GM20431 (cell line): ENCODE results near the gene RAD51B.
"Not testable (repeated sequence)": the region's sequence is repeated elsewhere in the genome, so short reads cannot be mapped to it uniquely, and the experiment has no call there.

Experiments
- in situ Hi-C: fragments of 300-500 bp; cut with MseI, MboI; formaldehyde crosslinking; loops from one replicate; pipeline ENCODE4 v1.15.0; 2020; ENCODE audit warnings: low sequenced_read_pairs; ENCODE audit not compliant: unreplicated experiment

RAD51B gene

GRCh38 chr14:67970923-67971322 lies 151.3 kb downstream of the RAD51B start:
- in situ Hi-C loops = no loop called here

GRCh38 chr14:67971627-67972625 lies 152.3 kb downstream of the RAD51B start:
- in situ Hi-C loops = no loop called here

DNA sequence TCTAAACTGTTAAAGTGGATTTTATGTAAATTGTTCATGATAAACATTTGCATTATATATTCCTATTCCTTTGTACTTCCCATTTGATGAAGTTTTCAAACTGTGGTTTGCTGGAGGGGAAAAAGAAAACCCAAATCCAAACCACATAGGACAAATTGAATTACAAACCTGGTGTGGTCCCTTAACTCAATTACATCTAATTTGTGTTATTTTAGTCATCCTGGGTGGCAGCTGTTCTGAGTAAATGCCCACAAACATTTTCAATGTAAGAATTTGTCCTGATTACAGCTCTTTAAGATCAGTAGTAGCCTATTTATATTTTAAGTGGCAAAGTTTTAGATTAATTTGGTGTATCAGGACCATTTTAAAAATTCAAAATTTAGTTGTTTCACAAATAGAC lies 153.9 kb downstream of the RAD51B start:
- in situ Hi-C loops = no loop called here

- in situ Hi-C loops = no loop called here
Observed at GRCh38 chr14:67975470-67975869, 155.9 kb downstream of the RAD51B start.

DNA sequence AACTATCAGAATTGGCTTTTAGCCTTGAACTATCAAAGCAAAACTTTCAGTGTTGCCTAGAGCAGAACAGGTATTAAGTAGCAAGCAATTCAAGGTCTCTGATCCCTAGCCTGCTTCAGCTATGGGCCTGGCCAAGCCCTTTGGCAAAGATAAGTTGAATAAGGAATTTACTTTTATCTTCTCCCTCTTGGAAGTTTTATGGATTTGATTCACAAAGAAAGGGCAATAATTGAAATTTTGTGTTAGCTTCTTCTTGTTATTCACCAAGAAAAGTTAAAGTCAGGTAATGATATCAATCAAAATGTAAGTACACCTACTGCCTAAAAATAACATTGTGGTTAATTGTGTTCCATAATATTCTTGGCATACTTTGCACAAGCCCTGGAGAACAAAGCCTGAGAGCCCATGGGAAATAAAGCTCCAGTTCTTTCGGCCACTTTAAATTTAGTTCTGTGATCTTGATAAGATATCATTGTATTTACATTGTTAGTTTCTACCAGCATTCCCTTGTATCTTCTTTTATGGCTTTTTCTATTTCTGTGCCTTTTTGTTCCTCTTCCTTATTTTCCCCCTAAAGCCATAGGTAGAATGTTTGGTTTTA lies 158.0 kb downstream of the RAD51B start:
- in situ Hi-C loops = no loop called here

GRCh38 chr14:67978749-67979148 lies 159.2 kb downstream of the RAD51B start:
- in situ Hi-C loops = no loop called here

DNA sequence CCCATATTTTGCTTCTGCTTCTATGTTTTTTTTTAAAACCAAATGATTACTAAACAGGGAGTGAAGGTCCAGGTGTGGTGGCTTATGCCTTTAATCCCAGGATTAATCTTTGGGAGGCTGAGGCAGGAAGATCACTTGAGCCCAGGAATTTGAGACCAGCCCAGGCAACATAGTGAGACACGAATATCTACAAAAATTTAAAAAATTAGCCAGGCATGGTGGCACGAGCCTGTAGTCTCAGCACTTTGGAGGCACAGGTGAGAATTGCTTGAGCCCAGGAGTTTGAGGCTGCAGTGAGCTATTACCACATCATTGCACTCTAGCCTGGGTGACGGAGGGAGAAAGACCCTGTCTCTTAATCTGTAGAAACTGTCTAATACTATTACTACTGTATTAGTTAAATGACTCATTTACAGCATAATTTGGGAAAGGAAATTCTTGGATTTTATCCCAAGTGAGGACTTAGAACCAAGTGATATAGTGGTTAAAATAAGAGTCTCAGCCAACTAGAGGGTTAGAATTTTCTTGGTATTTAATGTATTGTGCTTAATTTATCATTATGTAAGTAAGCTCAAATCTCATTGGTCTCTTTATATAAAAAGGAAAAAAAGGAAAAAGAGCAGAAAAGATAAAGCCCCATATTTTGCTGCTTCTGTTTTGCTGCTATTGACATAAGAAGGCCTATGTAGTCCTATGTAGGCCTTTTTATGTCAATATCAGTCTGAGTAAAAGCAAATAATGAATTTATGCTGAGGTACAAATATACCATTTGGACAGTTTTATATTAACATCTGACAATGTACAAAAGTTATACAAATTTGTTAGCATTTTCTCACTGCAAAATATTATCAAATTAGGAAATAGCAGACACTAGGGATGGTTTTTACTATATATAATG lies 163.4 kb downstream of the RAD51B start:
- in situ Hi-C loops = no loop called here

GRCh38 chr14:67984274-67984673 lies 164.7 kb downstream of the RAD51B start:
- in situ Hi-C loops = no loop called here

DNA sequence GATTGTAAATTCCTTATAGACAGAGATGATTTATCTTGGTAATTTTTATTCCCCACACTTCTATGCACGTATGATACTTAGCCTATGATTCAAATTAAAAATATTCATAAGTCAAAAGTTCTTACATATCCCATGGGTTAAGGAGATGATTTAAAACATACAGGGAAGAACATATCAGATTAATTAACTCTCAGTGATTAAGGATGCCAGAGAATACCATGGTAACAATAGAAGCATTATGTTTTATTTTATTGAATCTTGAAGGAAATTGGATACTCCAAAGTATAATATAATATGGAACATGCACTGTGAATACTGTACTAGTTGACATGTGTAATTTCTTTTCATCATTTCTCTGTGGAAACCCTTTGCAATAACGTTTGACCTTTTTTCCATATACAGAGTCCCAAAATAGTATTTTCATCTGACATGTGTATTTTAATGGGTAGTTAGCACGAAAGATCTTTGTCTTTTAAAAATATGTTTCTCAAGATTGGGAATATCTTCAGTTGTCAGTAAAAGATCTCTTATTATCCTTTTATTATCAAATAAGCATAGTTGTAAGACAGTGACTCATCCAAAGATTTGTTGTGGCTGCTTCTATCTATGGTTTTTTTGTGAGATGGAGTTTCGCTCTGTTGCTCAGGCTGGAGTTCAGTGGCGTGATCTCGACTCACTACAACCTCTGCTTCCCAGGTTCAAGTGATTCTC lies 166.7 kb downstream of the RAD51B start:
- in situ Hi-C loops = no loop called here

DNA sequence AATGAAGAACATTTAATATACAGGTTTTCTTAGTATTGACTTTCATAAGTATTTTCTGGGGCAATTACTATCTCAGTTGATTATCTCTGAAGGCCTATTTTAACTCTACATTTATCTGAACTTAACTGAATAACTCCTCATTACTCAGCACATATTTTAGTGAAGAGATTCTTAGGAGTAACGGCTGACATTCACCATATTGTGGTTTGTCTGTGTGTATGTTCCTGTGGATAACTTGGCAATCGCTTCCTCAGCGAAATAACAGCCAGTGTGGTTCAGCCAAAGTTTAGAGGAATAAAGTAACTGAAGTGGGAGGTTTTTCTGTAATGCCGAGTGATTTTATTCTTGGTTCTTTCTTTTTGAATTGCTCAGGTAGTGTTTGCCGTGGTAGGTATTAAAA lies 168.0 kb downstream of the RAD51B start:
- in situ Hi-C loops = no loop called here

GRCh38 chr14:67988210-67988609 lies 168.6 kb downstream of the RAD51B start:
- in situ Hi-C loops = not testable (repeated sequence)

DNA sequence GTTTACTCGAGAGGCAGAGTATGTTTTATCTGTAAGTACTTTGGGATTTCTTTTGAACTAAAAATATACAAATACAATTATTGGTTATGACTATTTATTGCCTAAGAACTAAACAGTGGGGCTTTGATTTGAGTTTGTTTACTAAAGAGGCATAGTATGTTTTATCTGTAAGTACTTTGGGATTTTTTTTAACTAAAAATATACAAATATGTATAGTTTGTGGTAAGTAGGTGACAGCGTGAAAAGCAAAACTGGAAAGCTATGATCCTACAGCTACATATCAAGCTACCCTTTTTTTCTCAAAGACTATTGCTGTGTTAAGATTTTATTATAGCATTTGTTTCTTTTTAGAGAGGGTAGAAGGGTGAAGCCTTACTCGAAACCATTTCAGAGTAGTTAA lies 171.0 kb downstream of the RAD51B start:
- in situ Hi-C loops = no loop called here

DNA sequence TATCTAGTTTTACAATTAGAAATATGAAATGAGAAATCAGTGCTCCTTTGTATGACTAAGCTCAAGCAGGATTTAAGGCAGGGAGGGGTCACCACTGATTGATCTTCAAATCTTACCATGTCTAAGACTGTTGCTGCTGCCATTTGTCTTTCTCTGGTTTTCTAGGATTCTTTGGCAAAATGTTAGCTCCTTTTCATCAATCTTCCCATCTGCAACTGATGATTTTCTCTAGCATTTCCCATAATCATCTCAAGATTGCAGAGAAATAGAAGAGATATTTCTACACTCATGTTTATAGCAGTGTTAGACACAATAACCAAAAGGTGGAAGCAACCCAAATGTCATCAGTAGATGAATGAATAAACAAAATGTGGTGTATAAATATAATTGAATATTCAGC lies 175.0 kb downstream of the RAD51B start:
- in situ Hi-C loops = no loop called here

- in situ Hi-C loops = no loop called here
Observed at GRCh38 chr14:67996235-67996634, 176.7 kb downstream of the RAD51B start.

- in situ Hi-C loops = no loop called here
Observed at GRCh38 chr14:67998834-67999233, 179.3 kb downstream of the RAD51B start.

- in situ Hi-C loops = no loop called here
Observed at GRCh38 chr14:67999290-67999689, 179.7 kb downstream of the RAD51B start.

- in situ Hi-C loops = no loop called here
Observed at GRCh38 chr14:67999705-68000384, 180.3 kb downstream of the RAD51B start.

DNA sequence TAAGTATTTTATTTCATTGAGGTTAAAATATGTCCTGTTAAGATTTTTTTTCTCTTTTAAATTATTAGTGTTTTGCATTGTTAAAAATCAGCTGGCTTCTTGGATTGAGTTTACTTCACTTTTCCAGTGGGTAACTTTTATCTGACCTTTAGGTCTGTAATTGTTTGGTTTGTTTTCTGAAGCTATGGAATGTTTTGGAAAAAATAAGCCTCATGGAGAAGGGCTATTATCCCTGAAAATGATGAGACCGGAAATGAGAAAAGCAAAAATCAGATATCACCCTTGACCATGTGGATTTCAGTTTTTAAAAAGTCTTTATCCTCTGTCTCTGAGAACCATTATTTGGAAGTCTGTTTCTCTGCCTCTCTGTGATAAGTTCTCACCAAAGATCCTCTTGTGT lies 180.9 kb downstream of the RAD51B start:
- in situ Hi-C loops = no loop called here

DNA sequence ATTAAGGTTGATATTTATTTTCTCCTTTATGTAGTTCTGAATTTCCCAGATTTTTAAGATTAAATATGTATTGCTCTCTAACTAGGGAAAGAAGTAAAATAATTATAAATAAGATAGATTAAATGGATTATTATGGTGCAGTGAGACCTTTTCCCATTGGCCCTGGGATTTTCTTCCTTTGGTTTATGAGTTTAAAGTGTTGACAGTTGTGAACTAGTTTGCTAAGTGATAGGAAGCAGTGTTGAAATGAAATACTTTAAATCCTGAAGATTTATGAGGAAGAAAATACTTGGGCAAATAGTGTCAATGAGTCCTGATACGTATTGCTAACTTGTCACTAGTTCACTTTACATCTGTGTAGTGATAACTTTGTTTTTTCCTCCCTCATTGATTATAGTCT lies 188.9 kb downstream of the RAD51B start:
- in situ Hi-C loops = no loop called here
